Sigmoid colon (tissue), 7 donors: ENCODE data around the gene CCT5. TPM values are rescaled to one million over a fixed set of nuclear protein-coding genes. Genes with fewer than 3 reads are reported as not detected.
A peak's percentile ranks its signal among the peaks of the same experiment; 100 is the strongest.

Experiments
- DNase-seq: peaks from one replicate; pipeline ENCODE4 v3.0.0-alpha.2; 2019
- H3K27ac ChIP-seq, 4 donors: fragments of 200-600 bp; sonication (generic); one replicate each; pipeline ENCODE4 v1.5.1; 2016 to 2019; ENCODE audit warnings: mild to moderate bottlenecking in 1 of 4
- H3K27me3 ChIP-seq, 3 donors: fragments of 200-600 bp; sonication (generic); one replicate each; pipeline ENCODE4 v1.5.1; 2019; ENCODE audit warnings: mild to moderate bottlenecking in 1 of 3
- H3K36me3 ChIP-seq, 4 donors: fragments of 200-600 bp; sonication (generic); one replicate each; pipeline ENCODE4 v1.5.1; 2016 to 2019
- H3K4me1 ChIP-seq, 4 donors: fragments of 200-600 bp; sonication (generic); one replicate each; pipeline ENCODE4 v1.5.1; 2017 to 2019
- H3K4me3 ChIP-seq, 4 donors: fragments of 200-600 bp; sonication (generic); one replicate each; pipeline ENCODE4 v1.5.1; 2017 to 2019; ENCODE audit warnings: mild to moderate bottlenecking in 2 of 4, moderate library complexity in 1 of 4
- H3K9me3 ChIP-seq, 4 donors: fragments of 200-600 bp in 3 of 4; sonication (generic) in 3 of 4; one replicate each; pipeline versions ENCODE4 v1.5.1 to v1.6.1; 2013 to 2019
- CTCF ChIP-seq, 4 experiments: fragments of 450-650 bp in 3 of 4; fragments of 200-600 bp in 1 of 4; IDR thresholded peaks; one replicate each; pipeline ENCODE4 v1.5.1; 2016 to 2019; ENCODE audit warnings: antibody characterized with exemption in 4 of 4, mild to moderate bottlenecking in 3 of 4, moderate library complexity in 2 of 4
- EP300 ChIP-seq, 4 donors: sonication (generic); formaldehyde crosslinking; IDR thresholded peaks; one replicate each; pipeline ENCODE4 v1.6.1; 2017; ENCODE audit warnings: antibody characterized with exemption in 4 of 4
- POLR2A ChIP-seq, 2 donors: fragments of 450-650 bp; IDR thresholded peaks; one replicate each; pipeline ENCODE4 v1.6.1; 2016; ENCODE audit warnings: antibody characterized with exemption in 2 of 2, mild to moderate bottlenecking in 2 of 2, moderate library complexity in 2 of 2
- POLR2AphosphoS5 ChIP-seq, 4 donors: sonication (generic); formaldehyde crosslinking; IDR thresholded peaks; one replicate each; pipeline ENCODE4 v1.6.1; 2017; ENCODE audit warnings: antibody characterized with exemption in 4 of 4
- WGBS, 2 donors: extraction: QIAGEN DNeasy Blood & Tissue Kit; methylation state at CpG; one replicate each; pipeline ENCODE4 v1.1.7; 2013; 5-methylcytosine and 5-hydroxymethylcytosine counted together
- intact Hi-C: fragments of 100-400 bp; cut with DNase I; formaldehyde crosslinking; loops from one replicate; pipeline ENCODE4 v1.15.1; 2023
- polyA plus RNA-seq, 3 donors: library from polyadenylated mRNA; stranded (reverse); fragments of 200-250 nt; gene quantifications; one replicate each; pipeline ENCODE4 v1.2.3, GENCODE V29; 2013
- total RNA-seq, 4 donors: library from RNA; depleted of rRNA; stranded (reverse); fragments of >200 nt; gene quantifications; one replicate each; pipeline ENCODE4 v1.1.0, GENCODE V29; 2016
- donor health status: healthy with polysubstance abuse.
- donor health status: Bipolar disorder and iron deficiency.
- donor health status: healthy.

CCT5 gene
- total and polyA plus RNA-seq, 7 donors: 63.4 to 198 (median 122) TPM

- 46 to 64% methylated on average over 29 of the region's 29 CpGs for WGBS, 2 donors
- H3K36me3 ChIP-seq: peaks cover 0 to 5% (median 0%) of the 10 kb centered on the region in 4 donors
- peak overlapping the region; percentile 73 to 93 (median 84) for H3K4me3 ChIP-seq
- no peaks in the 10 kb centered on the region for H3K27me3 ChIP-seq
- H3K9me3 ChIP-seq: no peaks in the 10 kb centered on the region
- intact Hi-C loops: loop anchor here (5.0 to 10.0 kb wide), 2 partner anchors 194 to 704 kb away; partner anchors contain the start of genes ROPN1L and SEMA5A
- TF ChIP-seq POLR2A (IDR thresholded peaks at IDR 0.05) (no peak), CTCF (IDR thresholded peaks at IDR 0.05) (no peak), POLR2AphosphoS5 (IDR thresholded peaks at IDR 0.05) (no peak), EP300 (IDR thresholded peaks at IDR 0.05) (no peak)
- peak overlapping the region; percentile 93 to 96 (median 94) for H3K27ac ChIP-seq
- no peak for DNase-seq
- H3K4me1 ChIP-seq: peaks cover 0 to 31% (median 23%) of the 10 kb centered on the region in 4 donors
Observed at GRCh38 chr5:10248378-10249260, 1.5 kb upstream of the CCT5 start.

GRCh38 chr5:10250806-10251276 is 761 bp downstream of the CCT5 start:
- intact Hi-C loops: loop anchor here (10.0 kb wide), 1 partner anchor 514 kb away; the partner anchor contains the start of gene DAP
- peak overlapping the region; percentile 93 to 96 (median 94) for H3K27ac ChIP-seq

GRCh38 chr5:10251405-10251804 is 1.3 kb downstream of the CCT5 start:
- Histone ChIP-seq H3K27ac (no peak overlapping the region), H3K36me3 (peaks cover 0 to 32% (median 8%) of the 10 kb centered on the region in 4 donors), H3K4me1 (peaks cover 0 to 31% (median 23%) of the 10 kb centered on the region in 4 donors), H3K9me3 (no peaks in the 10 kb centered on the region), H3K27me3 (no peaks in the 10 kb centered on the region), H3K4me3 (peak overlapping the region; percentile 73 to 93 (median 84))
- TF ChIP-seq EP300 (IDR thresholded peaks at IDR 0.05) (no peak), CTCF (IDR thresholded peaks at IDR 0.05) (no peak), POLR2AphosphoS5 (IDR thresholded peaks at IDR 0.05) (no peak), POLR2A (IDR thresholded peaks at IDR 0.05) (no peak)
- intact Hi-C loops: loop anchor here (10.0 kb wide), 1 partner anchor 513 kb away; the partner anchor contains the start of gene DAP
- DNase-seq: no peak
- WGBS, 2 donors: 7 to 31% methylated on average over 7 of the region's 7 CpGs

More at GRCh38 chr5:10250806-10251276, 761 bp downstream of the CCT5 start:
- Histone ChIP-seq H3K4me3 (peak overlapping the region; percentile 73 to 93 (median 84)), H3K36me3 (peaks cover 0 to 26% (median 3%) of the 10 kb centered on the region in 4 donors), H3K27me3 (no peaks in the 10 kb centered on the region), H3K9me3 (no peaks in the 10 kb centered on the region), H3K4me1 (peaks cover 0 to 31% (median 23%) of the 10 kb centered on the region in 4 donors)
- WGBS, 2 donors: 1% methylated on average over 21 of the region's 21 CpGs
- TF ChIP-seq CTCF (IDR thresholded peaks at IDR 0.05) (no peak), EP300 (IDR thresholded peaks at IDR 0.05) (no peak)
- no peak for DNase-seq

- intact Hi-C loops: loop anchor here (10.0 kb wide), 1 partner anchor 511 kb away; the partner anchor contains the start of gene DAP
- H3K4me1 ChIP-seq: peaks cover 0 to 28% (median 21%) of the 10 kb centered on the region in 4 donors
- WGBS, 2 donors: 89 to 94% methylated on average over 3 of the region's 3 CpGs
Observed at GRCh38 chr5:10253390-10253789, 3.3 kb downstream of the CCT5 start.

More at GRCh38 chr5:10253390-10253789, 3.3 kb downstream of the CCT5 start:
- no peak for DNase-seq
- Histone ChIP-seq H3K27me3 (no peaks in the 10 kb centered on the region), H3K4me3 (no peak overlapping the region), H3K9me3 (no peaks in the 10 kb centered on the region), H3K36me3 (peaks cover 5 to 52% (median 24%) of the 10 kb centered on the region in 4 donors), H3K27ac (no peak overlapping the region)
- TF ChIP-seq CTCF (IDR thresholded peaks at IDR 0.05) (no peak), POLR2AphosphoS5 (IDR thresholded peaks at IDR 0.05) (no peak), EP300 (IDR thresholded peaks at IDR 0.05) (no peak), POLR2A (IDR thresholded peaks at IDR 0.05) (no peak)
